Measurements from ENCODE around the gene TTC36. TPM values are rescaled to one million over a fixed set of nuclear protein-coding genes. Genes with fewer than 3 reads are reported as not detected.
"Not testable (repeated sequence)": the region's sequence is repeated elsewhere in the genome, so short reads cannot be mapped to it uniquely, and the experiment has no call there.

The TTC36 gene
- total RNA-seq, 1 donor from 2014 or later, result not detected

GRCh38 chr11:118570787-118571186 is 43.5 kb downstream of the TTC36 start:
- Histone ChIP-seq H3K4me3 (no peak overlapping the region), H2AFZ (replicated peaks) (no peak overlapping the region), H3K36me3 (no peaks in the 10 kb centered on the region), H3K9me3 (ENCODE audit: low read depth) (no peaks in the 10 kb centered on the region), H3K4me1 (peaks cover 14% of the 10 kb centered on the region), H3K79me2 (ENCODE audit: low read depth) (peaks cover 36% of the 10 kb centered on the region), H3K27me3 (no peaks in the 10 kb centered on the region), H3K9ac (no peak overlapping the region), H4K20me1 (ENCODE audit: low read depth) (peaks cover 33% of the 10 kb centered on the region), H3F3A (ENCODE audit: low read depth) (peaks cover 8% of the 10 kb centered on the region), H3K4me2 (no peak overlapping the region), H3K27ac (no peak overlapping the region)
- no peak overlapping the region for H3K4me3 Mint-ChIP-seq
- no peak for TF ChIP-seq EZH2phosphoT487 (IDR thresholded peaks at IDR 0.05)
- TF ChIP-seq CTCF (IDR thresholded peaks at IDR 0.05), result no peak
- TF ChIP-seq EZH2 (IDR thresholded peaks at IDR 0.05), result no peak
- H3K9me3 Mint-ChIP-seq, result no peaks in the 10 kb centered on the region
- H3K27ac Mint-ChIP-seq, result no peak overlapping the region
- no peak for DNase-seq (ENCODE audit: low spot score)
- H3K4me1 Mint-ChIP-seq, result peaks cover 24% of the 10 kb centered on the region
- no peaks in the 10 kb centered on the region for H3K27me3 Mint-ChIP-seq (ENCODE audit: insufficient read depth, low read depth)
- H3K36me3 Mint-ChIP-seq, result peaks cover 1% of the 10 kb centered on the region

GRCh38 chr11:118571701-118572060 is 44.4 kb downstream of the TTC36 start:
- H3K9me3 Mint-ChIP-seq; H3K36me3 ChIP-seq; H3K27me3 ChIP-seq; H3K9me3 ChIP-seq (ENCODE audit: low read depth); H3K27ac ChIP-seq; H3K27me3 Mint-ChIP-seq (ENCODE audit: insufficient read depth, low read depth); H3K27ac Mint-ChIP-seq; H3K9ac ChIP-seq; H3K36me3 Mint-ChIP-seq; H3F3A ChIP-seq (ENCODE audit: low read depth): not testable (repeated sequence)
- peaks cover 14% of the 10 kb centered on the region for H3K4me1 ChIP-seq
- peak overlapping the region; percentile 88 for H3K4me2 ChIP-seq
- H3K4me3 Mint-ChIP-seq, result peak overlapping the region; percentile 97
- peak overlapping the region; percentile 95 for H2AFZ ChIP-seq (replicated peaks)
- peaks cover 44% of the 10 kb centered on the region for H3K79me2 ChIP-seq (ENCODE audit: low read depth)
- peaks cover 42% of the 10 kb centered on the region for H4K20me1 ChIP-seq (ENCODE audit: low read depth)
- H3K4me3 ChIP-seq, result peak overlapping the region; percentile 99
- peaks cover 23% of the 10 kb centered on the region for H3K4me1 Mint-ChIP-seq
- DNase-seq (ENCODE audit: low spot score), result peak; percentile 24

GRCh38 chr11:118572061-118572980 is 45.0 kb downstream of the TTC36 start, which contains the start of gene ARCN1:
ARCN1 (plus strand) TSS chr11:118572409; CDS start chr11:118572548, 139 bp downstream.
- Histone ChIP-seq H3K79me2 (ENCODE audit: low read depth) (peaks cover 51% of the 10 kb centered on the region), H3K9ac (peak within 1 kb of the TSS; percentile 89)

More at GRCh38 chr11:118572061-118572980, 45.0 kb downstream of the TTC36 start, which contains the start of gene ARCN1:
- Mint-ChIP-seq H3K27me3 (ENCODE audit: insufficient read depth, low read depth) (no peaks in the 10 kb centered on the region), H3K4me3 (peak within 1 kb of the TSS; percentile 97), H3K36me3 (peaks cover 1% of the 10 kb centered on the region), H3K27ac (peak within 1 kb of the TSS; percentile 89), H3K4me1 (peaks cover 23% of the 10 kb centered on the region), H3K9me3 (no peaks in the 10 kb centered on the region)
- Histone ChIP-seq H2AFZ (replicated peaks) (peak within 1 kb of the TSS; percentile 97), H3K4me1 (peaks cover 14% of the 10 kb centered on the region), H3K4me3 (peak within 1 kb of the TSS; percentile 99), H3K27ac (peak within 1 kb of the TSS; percentile 93), H3K4me2 (peak within 1 kb of the TSS; percentile 88), H4K20me1 (ENCODE audit: low read depth) (peaks cover 47% of the 10 kb centered on the region), H3K27me3 (no peaks in the 10 kb centered on the region), H3F3A (ENCODE audit: low read depth) (peaks cover 5% of the 10 kb centered on the region), H3K36me3 (no peaks in the 10 kb centered on the region), H3K9me3 (ENCODE audit: low read depth) (no peaks in the 10 kb centered on the region)
- TF ChIP-seq CTCF (IDR thresholded peaks at IDR 0.05), result peak; percentile 7
- TF ChIP-seq EZH2 (IDR thresholded peaks at IDR 0.05), result peak; percentile 27
- TF ChIP-seq EZH2phosphoT487 (IDR thresholded peaks at IDR 0.05), result no peak
- DNase-seq (ENCODE audit: low spot score), result peak; percentile 92
